Measurements from ENCODE around the gene ARFGAP3. TPM values are rescaled to one million over a fixed set of nuclear protein-coding genes. Genes with fewer than 3 reads are reported as not detected.
A peak's percentile ranks its signal among the peaks of the same experiment; 100 is the strongest.

The ARFGAP3 gene
- total RNA-seq, 1 experiment from 2014 or later: 15.0 TPM

DNA sequence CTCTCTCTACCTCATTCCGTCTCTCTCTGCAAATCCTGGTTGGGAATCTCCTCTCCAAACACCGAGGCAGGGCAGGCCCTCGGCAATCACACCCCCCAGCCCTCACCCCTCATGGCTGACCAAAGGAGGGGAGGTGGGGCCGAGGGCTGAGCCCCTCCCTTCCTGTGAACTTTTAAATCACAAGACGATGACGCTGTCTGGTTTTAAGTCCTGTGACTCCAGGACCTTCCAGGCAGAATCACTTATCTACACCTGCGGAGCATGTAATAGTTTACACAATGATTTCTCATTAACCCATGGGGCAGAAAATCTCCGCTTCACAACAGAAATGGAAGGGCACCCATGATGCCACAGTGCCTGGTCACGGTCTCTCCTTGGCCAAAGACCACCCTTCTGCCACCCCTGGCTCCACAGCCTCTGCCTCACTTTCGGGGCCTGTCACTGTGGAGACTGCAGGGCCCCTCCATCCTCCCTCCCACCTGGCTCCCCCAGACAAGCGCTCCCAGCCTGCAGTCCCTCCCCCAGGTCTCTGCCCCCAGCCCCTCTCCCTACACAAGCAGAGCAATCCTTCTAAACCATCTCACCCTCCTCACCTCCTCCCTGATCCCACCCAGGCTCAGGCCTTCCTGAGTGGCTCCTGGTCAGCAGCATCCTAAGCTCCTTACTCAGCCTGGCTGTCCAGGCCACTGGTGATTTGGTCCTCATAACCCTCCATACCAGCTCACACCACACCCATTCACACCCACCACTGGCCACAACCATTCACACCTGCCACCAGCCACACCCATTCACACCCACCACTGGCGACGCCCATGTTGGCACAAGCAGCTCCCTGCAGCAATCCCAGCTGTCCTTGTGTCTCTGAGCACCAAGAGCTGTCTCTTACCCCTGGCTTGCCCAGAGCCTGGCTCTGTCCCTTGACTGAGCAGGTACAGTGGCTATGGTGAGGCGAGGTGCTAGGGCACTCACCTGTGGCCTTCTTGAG is 30.7 kb upstream of the ARFGAP3 start:
- Histone ChIP-seq H2AK5ac (ENCODE audit: insufficient read length, low read length) (no peak overlapping the region), H2BK20ac (ENCODE audit: low read depth, low read length, poor library complexity, severe bottlenecking) (no peak overlapping the region), H3K4ac (ENCODE audit: low read depth, low read length) (no peak overlapping the region), H3K4me2 (ENCODE audit: insufficient read depth, insufficient read length, low read length) (no peak overlapping the region), H2BK15ac (ENCODE audit: low read depth, low read length) (no peak overlapping the region), H3K9ac (ENCODE audit: extremely low read depth, insufficient read length, low read length) (no peak overlapping the region), H3K23me2 (ENCODE audit: insufficient read length, low read depth, low read length, poor library complexity, severe bottlenecking) (no peaks in the 10 kb centered on the region), H2BK12ac (ENCODE audit: insufficient read length, low read depth, low read length) (no peak overlapping the region), H3K79me1 (ENCODE audit: insufficient read depth, low read depth, low read length, poor library complexity, severe bottlenecking) (no peaks in the 10 kb centered on the region), H4K20me1 (ENCODE audit: control insufficient read depth, insufficient read depth, insufficient read length) (no peaks in the 10 kb centered on the region), H4K91ac (ENCODE audit: insufficient read length, low read depth, low read length) (no peak overlapping the region), H3K23ac (ENCODE audit: insufficient read length, low read depth, low read length) (no peak overlapping the region), H2BK120ac (ENCODE audit: low read depth, low read length, poor library complexity, severe bottlenecking) (no peak overlapping the region), H4K5ac (ENCODE audit: insufficient read length, low read depth, low read length) (no peak overlapping the region), H3K56ac (ENCODE audit: insufficient read length, low read depth, low read length) (no peak overlapping the region), H3K4me1 (ENCODE audit: insufficient read depth, low read length) (no peaks in the 10 kb centered on the region), H2BK5ac (ENCODE audit: insufficient read length, low read length) (no peak overlapping the region), H3K27me3 (ENCODE audit: insufficient read depth, low read length) (no peaks in the 10 kb centered on the region), H2AFZ (ENCODE audit: low read length) (no peak overlapping the region), H3K79me2 (ENCODE audit: insufficient read depth, low read length) (no peaks in the 10 kb centered on the region), H3K18ac (ENCODE audit: insufficient read length, low read depth, low read length) (no peak overlapping the region), H3T11ph (ENCODE audit: low read length) (no peak overlapping the region), H3K14ac (ENCODE audit: insufficient read depth, low read length) (no peak overlapping the region), H3K27ac (ENCODE audit: insufficient read length, low read depth, low read length) (no peak overlapping the region), H3K9me3 (ENCODE audit: control insufficient read depth, low read depth, low read length) (no peaks in the 10 kb centered on the region), H4K8ac (replicated peaks; ENCODE audit: insufficient read length, low read depth, low read length) (no peak overlapping the region)
- no peak for DNase-seq
- H3K4me1 Mint-ChIP-seq: peaks cover 2 to 4% of the 10 kb centered on the region in 2 experiments
- peaks cover 12 to 63% (median 51%) of the 10 kb centered on the region in 3 experiments; a peak in 6 of 7 replicates for H3K36me3 Mint-ChIP-seq (ENCODE audit: insufficient read depth in 1 of 3, low read depth in 3 of 3)
- peak overlapping the region in 2 of 3 experiments; percentile 22 to 79; a peak in 5 of 7 replicates for H3K27ac Mint-ChIP-seq
- WGBS (ENCODE audit: extremely low coverage, insufficient read length, low lambda C conversion rate): no CpG with 5 or more reads among the region's 14 CpGs
- TF ChIP-seq, protein P1, sequence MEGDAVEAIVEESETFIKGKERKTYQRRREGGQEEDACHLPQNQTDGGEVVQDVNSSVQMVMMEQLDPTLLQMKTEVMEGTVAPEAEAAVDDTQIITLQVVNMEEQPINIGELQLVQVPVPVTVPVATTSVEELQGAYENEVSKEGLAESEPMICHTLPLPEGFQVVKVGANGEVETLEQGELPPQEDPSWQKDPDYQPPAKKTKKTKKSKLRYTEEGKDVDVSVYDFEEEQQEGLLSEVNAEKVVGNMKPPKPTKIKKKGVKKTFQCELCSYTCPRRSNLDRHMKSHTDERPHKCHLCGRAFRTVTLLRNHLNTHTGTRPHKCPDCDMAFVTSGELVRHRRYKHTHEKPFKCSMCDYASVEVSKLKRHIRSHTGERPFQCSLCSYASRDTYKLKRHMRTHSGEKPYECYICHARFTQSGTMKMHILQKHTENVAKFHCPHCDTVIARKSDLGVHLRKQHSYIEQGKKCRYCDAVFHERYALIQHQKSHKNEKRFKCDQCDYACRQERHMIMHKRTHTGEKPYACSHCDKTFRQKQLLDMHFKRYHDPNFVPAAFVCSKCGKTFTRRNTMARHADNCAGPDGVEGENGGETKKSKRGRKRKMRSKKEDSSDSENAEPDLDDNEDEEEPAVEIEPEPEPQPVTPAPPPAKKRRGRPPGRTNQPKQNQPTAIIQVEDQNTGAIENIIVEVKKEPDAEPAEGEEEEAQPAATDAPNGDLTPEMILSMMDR (conservative IDR thresholded peaks at IDR 0.05): no peak
- H3K9me3 Mint-ChIP-seq: no peaks in the 10 kb centered on the region
- no peak overlapping the region for H3K4me3 Mint-ChIP-seq
- no peaks in the 10 kb centered on the region; the same call in 1 of the 2 replicates for H3K27me3 Mint-ChIP-seq (ENCODE audit: low read depth)

All from H9 (cell line).